ENCODE results near the gene RASGRF1. TPM values are rescaled to one million over a fixed set of nuclear protein-coding genes. Genes with fewer than 3 reads are reported as not detected.

RASGRF1 gene
- total RNA-seq, 1 donor from 2014 or later, result 11.4 TPM

DNA sequence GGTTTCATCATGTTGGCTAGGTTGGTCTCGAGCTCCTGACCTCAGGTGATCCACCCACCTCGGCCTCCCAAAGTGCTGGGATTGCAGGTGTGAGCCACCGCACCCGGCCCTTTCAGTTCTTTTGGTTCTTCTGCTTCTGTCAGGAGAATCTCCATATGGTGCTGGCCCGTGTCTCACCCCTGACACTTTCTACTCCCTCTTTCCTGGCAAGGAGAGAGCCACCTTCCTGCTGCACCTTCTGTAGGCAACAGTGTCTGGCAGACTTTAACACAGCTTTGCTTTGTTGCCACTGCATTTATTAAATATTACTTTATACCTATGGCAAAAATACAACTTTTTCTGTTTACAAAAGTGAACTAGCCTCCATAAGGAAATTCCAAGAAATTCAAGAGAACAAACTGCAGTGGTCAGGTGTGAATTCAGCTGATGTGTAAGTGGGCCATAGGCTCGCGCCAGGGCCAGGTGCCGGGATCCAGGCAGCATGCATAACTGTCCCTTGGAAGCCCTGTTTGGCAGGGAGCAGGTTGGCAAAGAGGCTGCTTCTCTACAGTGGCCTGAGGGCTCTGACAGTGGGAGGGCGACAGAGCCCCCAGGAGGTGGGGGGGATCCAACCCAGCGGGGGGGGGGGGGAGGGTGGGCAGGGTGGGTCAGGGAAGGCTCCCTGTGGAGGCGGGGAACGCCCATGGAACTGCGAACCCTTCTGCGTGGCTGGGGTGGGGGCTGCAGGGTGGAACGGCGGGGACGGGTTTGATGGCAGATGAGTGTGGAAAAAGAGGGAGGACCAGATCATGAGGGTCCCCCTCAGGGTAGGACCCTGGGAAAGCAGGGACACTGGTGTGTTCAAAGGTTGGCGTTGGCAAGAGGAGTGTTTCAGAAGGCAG, 166.9 kb downstream of the RASGRF1 start:
- H3K36me3 Mint-ChIP-seq (ENCODE audit: low read depth), result peaks cover 91% of the 10 kb centered on the region

DNA sequence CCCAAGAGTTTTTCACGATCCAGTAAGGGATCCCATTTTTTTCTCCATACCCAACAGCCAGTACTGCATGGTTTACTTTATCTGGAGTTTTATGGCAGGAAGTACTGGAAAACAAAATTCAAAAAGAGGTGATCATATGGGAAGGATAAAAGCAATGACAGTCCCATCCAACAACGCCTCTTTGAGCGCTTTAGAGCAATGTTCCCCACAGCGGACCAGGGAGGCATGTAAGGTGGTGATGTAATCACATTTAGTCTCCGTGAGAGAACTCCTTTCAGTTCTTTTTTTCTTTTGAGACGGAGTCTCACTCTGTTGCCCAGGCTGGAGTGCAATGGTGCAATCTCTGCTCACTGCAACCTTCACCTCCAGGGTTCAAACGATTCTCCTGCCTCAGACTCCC, 167.6 kb downstream of the RASGRF1 start:
- ATAC-seq (ENCODE audit: low read depth) (peak; percentile 49), DNase-seq (no peak)
- Mint-ChIP-seq H3K4me3 (no peak overlapping the region), H3K27me3 (no peaks in the 10 kb centered on the region), H3K27ac (peak overlapping the region; percentile 61), H3K36me3 (ENCODE audit: low read depth) (peaks cover 89% of the 10 kb centered on the region), H3K9me3 (no peaks in the 10 kb centered on the region), H3K4me1 (peaks cover 13% of the 10 kb centered on the region)
- ChIA-PET CTCF (interaction anchor here (2.0 to 2.8 kb wide), 3 partner anchors 56 to 103 kb away, joined by 5 to 17 read pairs (median 10); no protein-coding TSS in a partner anchor), POLR2A (interaction anchor here (0.8 to 2.6 kb wide), 4 partner anchors 22 to 103 kb away, joined by 3 to 15 read pairs (median 9); partner anchors contain the start of gene CTSH)
- intact Hi-C loops (cut with micrococcal nuclease), result no loop called here
- TF ChIP-seq, protein P1, sequence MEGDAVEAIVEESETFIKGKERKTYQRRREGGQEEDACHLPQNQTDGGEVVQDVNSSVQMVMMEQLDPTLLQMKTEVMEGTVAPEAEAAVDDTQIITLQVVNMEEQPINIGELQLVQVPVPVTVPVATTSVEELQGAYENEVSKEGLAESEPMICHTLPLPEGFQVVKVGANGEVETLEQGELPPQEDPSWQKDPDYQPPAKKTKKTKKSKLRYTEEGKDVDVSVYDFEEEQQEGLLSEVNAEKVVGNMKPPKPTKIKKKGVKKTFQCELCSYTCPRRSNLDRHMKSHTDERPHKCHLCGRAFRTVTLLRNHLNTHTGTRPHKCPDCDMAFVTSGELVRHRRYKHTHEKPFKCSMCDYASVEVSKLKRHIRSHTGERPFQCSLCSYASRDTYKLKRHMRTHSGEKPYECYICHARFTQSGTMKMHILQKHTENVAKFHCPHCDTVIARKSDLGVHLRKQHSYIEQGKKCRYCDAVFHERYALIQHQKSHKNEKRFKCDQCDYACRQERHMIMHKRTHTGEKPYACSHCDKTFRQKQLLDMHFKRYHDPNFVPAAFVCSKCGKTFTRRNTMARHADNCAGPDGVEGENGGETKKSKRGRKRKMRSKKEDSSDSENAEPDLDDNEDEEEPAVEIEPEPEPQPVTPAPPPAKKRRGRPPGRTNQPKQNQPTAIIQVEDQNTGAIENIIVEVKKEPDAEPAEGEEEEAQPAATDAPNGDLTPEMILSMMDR (IDR thresholded peaks at IDR 0.05), result no peak

More for the DNA sequence above, 166.9 kb downstream of the RASGRF1 start:
- Mint-ChIP-seq H3K27ac (peak overlapping the region; percentile 61), H3K9me3 (no peaks in the 10 kb centered on the region), H3K27me3 (no peaks in the 10 kb centered on the region), H3K4me3 (no peak overlapping the region), H3K4me1 (peaks cover 14% of the 10 kb centered on the region)
- no peak for ATAC-seq (ENCODE audit: low read depth)
- POLR2A ChIA-PET, result interaction anchor here (0.5 to 2.0 kb wide), 5 partner anchors 21 to 163 kb away, joined by 6 to 12 read pairs (median 7); partner anchors contain the start of genes CTSH and MORF4L1
- CTCF ChIA-PET, result interaction anchor here (0.9 to 2.8 kb wide), 3 partner anchors 83 to 102 kb away, joined by 4 to 17 read pairs (median 10); no protein-coding TSS in a partner anchor
- intact Hi-C loops (cut with micrococcal nuclease), result no loop called here
- TF ChIP-seq, protein P1 (IDR thresholded peaks at IDR 0.05), result no peak
- DNase-seq, result no peak

DNA sequence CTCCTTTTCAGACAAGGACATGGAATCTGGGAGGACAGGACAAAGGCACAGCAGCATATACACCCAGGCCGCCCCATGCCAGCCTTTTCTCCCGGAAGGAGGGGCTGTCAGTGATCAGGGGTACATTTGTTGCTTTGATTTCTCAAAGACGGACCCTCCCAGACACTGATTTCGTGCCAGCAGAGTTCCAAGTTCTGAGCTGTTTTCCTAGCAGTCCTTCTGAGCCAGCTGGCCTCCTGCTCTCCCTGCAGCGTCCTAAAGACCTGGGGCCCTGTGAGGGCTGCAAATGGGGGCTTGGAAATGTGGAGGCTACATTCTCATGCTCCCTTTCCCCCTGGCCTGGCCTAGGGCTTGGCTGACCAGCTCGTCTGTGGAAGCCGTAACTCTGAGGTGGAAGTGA, 168.1 kb downstream of the RASGRF1 start:
- ATAC-seq (ENCODE audit: low read depth) (no peak), DNase-seq (no peak)
- Mint-ChIP-seq H3K4me1 (peaks cover 13% of the 10 kb centered on the region), H3K27ac (peak overlapping the region; percentile 61), H3K27me3 (no peaks in the 10 kb centered on the region), H3K36me3 (ENCODE audit: low read depth) (peaks cover 87% of the 10 kb centered on the region), H3K4me3 (no peak overlapping the region), H3K9me3 (no peaks in the 10 kb centered on the region)
- POLR2A ChIA-PET, result interaction anchor here (0.7 to 2.6 kb wide), 7 partner anchors 13 to 103 kb away, joined by 3 to 15 read pairs (median 4); no protein-coding TSS in a partner anchor
- TF ChIP-seq, protein P1 (IDR thresholded peaks at IDR 0.05), result no peak
- intact Hi-C loops (cut with micrococcal nuclease), result no loop called here
- CTCF ChIA-PET, result interaction anchor here (1.5 to 2.8 kb wide), 4 partner anchors 12 to 103 kb away, joined by 4 to 17 read pairs (median 8); no protein-coding TSS in a partner anchor

GRCh38 chr15:78921940-78922339, 168.6 kb downstream of the RASGRF1 start:
- peak overlapping the region; percentile 53 for H3K27ac Mint-ChIP-seq

More at GRCh38 chr15:78921940-78922339, 168.6 kb downstream of the RASGRF1 start:
- H3K27me3 Mint-ChIP-seq, result no peaks in the 10 kb centered on the region
- no peak for ATAC-seq (ENCODE audit: low read depth)
- peaks cover 13% of the 10 kb centered on the region for H3K4me1 Mint-ChIP-seq
- intact Hi-C loops (cut with micrococcal nuclease), result no loop called here
- ChIA-PET CTCF (interaction anchor here (0.9 to 2.8 kb wide), 7 partner anchors 11 to 263 kb away, joined by 3 to 17 read pairs (median 5); no protein-coding TSS in a partner anchor), POLR2A (interaction anchor here (0.7 to 2.6 kb wide), 9 partner anchors 9 to 104 kb away, joined by 3 to 15 read pairs (median 4); partner anchors contain the start of gene MORF4L1)
- TF ChIP-seq, protein P1 (IDR thresholded peaks at IDR 0.05), result no peak
- peaks cover 82% of the 10 kb centered on the region for H3K36me3 Mint-ChIP-seq (ENCODE audit: low read depth)
- no peaks in the 10 kb centered on the region for H3K9me3 Mint-ChIP-seq
- DNase-seq, result no peak
- no peak overlapping the region for H3K4me3 Mint-ChIP-seq

Measured in activated B cell treated with CpG ODN at 0.5 μM for 24 hours (primary cell).